ENCODE measurements around the gene DYNC1H1. TPM values are rescaled to one million over a fixed set of nuclear protein-coding genes. Genes with fewer than 3 reads are reported as not detected.
A peak's percentile ranks its signal among the peaks of the same experiment; 100 is the strongest.

DYNC1H1 gene
- total RNA-seq, 1 donor from 2014 or later: 735 TPM

- DNase-seq (ENCODE audit: low spot score): no peak
- Mint-ChIP-seq H3K9me3 (ENCODE audit: low read depth) (no peaks in the 10 kb centered on the region), H3K36me3 (ENCODE audit: low read depth) (no peaks in the 10 kb centered on the region), H3K27ac (ENCODE audit: unreplicated experiment) (peak overlapping the region; percentile 57), H3K4me3 (ENCODE audit: unreplicated experiment) (no peak overlapping the region), H3K27me3 (ENCODE audit: low read depth) (no peaks in the 10 kb centered on the region), H3K4me1 (ENCODE audit: low read depth) (peaks cover 13% of the 10 kb centered on the region)
- TF ChIP-seq CTCF (IDR thresholded peaks at IDR 0.05): no peak
These were observed 131.6 kb downstream of the DYNC1H1 start for GRCh38 chr14:102095871-102096568.

- DNase-seq (ENCODE audit: low spot score): no peak
- TF ChIP-seq CTCF (IDR thresholded peaks at IDR 0.05): peak; percentile 93
- Mint-ChIP-seq H3K27ac (ENCODE audit: unreplicated experiment) (peak overlapping the region; percentile 57), H3K27me3 (ENCODE audit: low read depth) (no peaks in the 10 kb centered on the region), H3K36me3 (ENCODE audit: low read depth) (no peaks in the 10 kb centered on the region), H3K9me3 (ENCODE audit: low read depth) (no peaks in the 10 kb centered on the region), H3K4me3 (ENCODE audit: unreplicated experiment) (no peak overlapping the region), H3K4me1 (ENCODE audit: low read depth) (peaks cover 14% of the 10 kb centered on the region)
These were observed 132.3 kb downstream of the DYNC1H1 start for GRCh38 chr14:102096569-102097188.

DNA sequence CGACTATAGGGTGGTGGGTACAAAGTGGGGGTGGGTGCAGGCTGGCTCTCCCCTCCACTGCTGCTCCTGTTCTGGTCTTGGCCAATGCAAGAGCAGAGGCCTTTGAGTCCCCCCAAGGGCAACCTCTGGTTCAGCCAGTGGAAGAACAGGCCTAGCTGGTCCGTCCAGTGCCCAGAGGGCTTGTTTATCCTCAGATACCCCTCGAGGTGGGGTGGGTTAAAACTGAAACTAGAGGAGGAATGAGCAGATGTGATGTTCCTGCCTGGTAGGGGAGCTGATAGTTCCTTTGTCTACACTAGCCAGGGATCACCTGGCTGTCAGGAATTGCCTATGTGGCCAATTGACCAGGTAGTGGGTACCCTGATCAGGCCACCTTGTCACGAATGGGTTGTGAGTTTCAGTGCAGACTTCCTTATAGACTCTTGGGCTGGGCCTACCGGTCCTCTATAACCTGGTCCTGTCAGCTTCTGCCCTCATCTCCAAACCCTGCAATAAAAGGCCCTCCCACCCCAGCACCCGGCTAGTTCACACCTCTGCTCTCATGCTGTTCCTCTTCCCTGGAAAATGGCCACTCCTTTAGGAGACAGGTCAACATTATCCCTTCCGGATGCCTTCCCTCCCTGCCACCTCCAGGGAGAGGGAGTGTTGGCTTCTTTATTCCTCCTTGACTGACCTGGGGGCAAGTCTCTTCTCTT lies 133.2 kb downstream of the DYNC1H1 start:
- Mint-ChIP-seq H3K9me3 (ENCODE audit: low read depth) (no peaks in the 10 kb centered on the region), H3K4me3 (ENCODE audit: unreplicated experiment) (no peak overlapping the region), H3K27ac (ENCODE audit: unreplicated experiment) (no peak overlapping the region), H3K36me3 (ENCODE audit: low read depth) (no peaks in the 10 kb centered on the region), H3K27me3 (ENCODE audit: low read depth) (no peaks in the 10 kb centered on the region), H3K4me1 (ENCODE audit: low read depth) (peaks cover 19% of the 10 kb centered on the region)
- no peak for TF ChIP-seq CTCF (IDR thresholded peaks at IDR 0.05)
- DNase-seq (ENCODE audit: low spot score): no peak

GRCh38 chr14:102103062-102103695 lies 138.8 kb downstream of the DYNC1H1 start:
- Mint-ChIP-seq H3K36me3 (ENCODE audit: low read depth) (no peaks in the 10 kb centered on the region), H3K27ac (ENCODE audit: unreplicated experiment) (no peak overlapping the region), H3K4me3 (ENCODE audit: unreplicated experiment) (no peak overlapping the region), H3K27me3 (ENCODE audit: low read depth) (no peaks in the 10 kb centered on the region), H3K4me1 (ENCODE audit: low read depth) (peaks cover 10% of the 10 kb centered on the region), H3K9me3 (ENCODE audit: low read depth) (no peaks in the 10 kb centered on the region)
- no peak for DNase-seq (ENCODE audit: low spot score)
- TF ChIP-seq CTCF (IDR thresholded peaks at IDR 0.05): no peak

GRCh38 chr14:102105369-102105768 lies 141.0 kb downstream of the DYNC1H1 start:
- no peak for DNase-seq (ENCODE audit: low spot score)
- Mint-ChIP-seq H3K27me3 (ENCODE audit: low read depth) (no peaks in the 10 kb centered on the region), H3K27ac (ENCODE audit: unreplicated experiment) (no peak overlapping the region), H3K9me3 (ENCODE audit: low read depth) (peaks cover 3% of the 10 kb centered on the region), H3K4me3 (ENCODE audit: unreplicated experiment) (no peak overlapping the region), H3K4me1 (ENCODE audit: low read depth) (peaks cover 10% of the 10 kb centered on the region), H3K36me3 (ENCODE audit: low read depth) (no peaks in the 10 kb centered on the region)
- no peak for TF ChIP-seq CTCF (IDR thresholded peaks at IDR 0.05)
